Keratinocyte (primary cell): ENCODE measurements around the gene GOLM1.

ENCODE experiments used
- CTCF ChIP-seq, 3 experiments: IDR thresholded peaks in 1 of 3; conservative IDR thresholded peaks in 1 of 3; optimal IDR thresholded peaks in 1 of 3; 2 replicates in 2 of 3; 3 replicates in 1 of 3; pipeline versions ENCODE3 to v1.5.1; 2011; ENCODE audit warnings: low read length in 3 of 3, mild to moderate bottlenecking in 3 of 3, moderate library complexity in 2 of 3, control low read depth in 1 of 3, inconsistent platforms in 1 of 3; ENCODE audit not compliant: insufficient read depth in 2 of 3; ENCODE audit errors: extremely low read depth in 1 of 3
- EZH2 ChIP-seq: IDR thresholded peaks from one replicate; pipeline ENCODE4 v1.6.1; 2012; ENCODE audit warnings: inconsistent platforms, mild to moderate bottlenecking, low read length, moderate library complexity

DNA sequence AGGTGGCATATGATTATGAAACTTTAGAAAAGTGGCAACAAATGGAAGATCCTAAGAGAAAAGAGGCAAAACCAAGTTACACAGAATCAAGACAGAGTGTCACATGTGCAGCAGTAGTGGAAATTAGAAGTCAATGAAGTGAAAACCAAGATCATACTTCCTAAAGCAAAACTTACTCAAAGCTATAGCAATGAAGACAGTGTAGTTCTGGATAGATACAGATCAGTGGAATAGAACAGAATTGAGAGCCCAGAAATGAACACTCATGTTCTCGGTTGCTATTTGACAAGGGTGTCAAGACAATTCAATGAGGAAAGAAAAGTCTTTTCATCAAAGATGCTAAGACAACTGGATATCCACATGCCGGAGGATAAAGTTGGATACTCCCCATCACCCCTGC is 114.9 kb downstream of the GOLM1 start:
- TF ChIP-seq CTCF (optimal IDR thresholded peaks at IDR 0.05 in 1 of 3, IDR thresholded peaks at IDR 0.05 in 1 of 3, conservative IDR thresholded peaks at IDR 0.05 in 1 of 3; ENCODE audit: extremely low read depth in 1 of 3, insufficient read depth in 2 of 3, low read length in 3 of 3) = no peak
- TF ChIP-seq EZH2 = no peak
